GM21367 (cell line): Measurements from ENCODE around the gene MYL7.
"Not testable (repeated sequence)": the region's sequence is repeated elsewhere in the genome, so short reads cannot be mapped to it uniquely, and the experiment has no call there.

Experiments used
- ATAC-seq: cut with Tn5 transposase; IDR thresholded peaks from one replicate; pipeline ENCODE4 v1.9.1; 2021; ENCODE audit not compliant: unreplicated experiment

The MYL7 gene

GRCh38 chr7:44172352-44172751 lies 31.2 kb upstream of the MYL7 start:
- ATAC-seq: no peak

DNA sequence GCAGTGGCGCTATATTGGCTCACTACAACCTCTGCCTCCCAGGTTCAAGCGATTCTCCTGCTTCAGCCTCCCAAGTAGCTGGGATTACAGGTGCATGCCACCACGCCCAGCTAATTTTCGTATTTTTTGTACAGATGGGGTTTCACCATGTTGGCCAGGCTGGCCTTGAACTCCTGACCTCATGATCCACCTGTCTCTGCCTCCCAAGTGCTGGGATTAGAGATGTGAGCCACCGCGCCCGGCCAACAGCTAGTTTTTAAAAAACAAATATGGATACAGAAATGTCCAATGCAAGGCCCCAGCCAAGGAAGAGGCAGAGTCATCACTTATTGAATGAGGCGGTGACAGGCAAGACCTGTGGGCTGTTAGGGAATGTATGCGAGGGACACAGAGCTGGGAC lies 30.8 kb upstream of the MYL7 start:
- ATAC-seq: not testable (repeated sequence)

- ATAC-seq: no peak
These were observed 26.8 kb upstream of the MYL7 start for GRCh38 chr7:44167920-44168319.

DNA sequence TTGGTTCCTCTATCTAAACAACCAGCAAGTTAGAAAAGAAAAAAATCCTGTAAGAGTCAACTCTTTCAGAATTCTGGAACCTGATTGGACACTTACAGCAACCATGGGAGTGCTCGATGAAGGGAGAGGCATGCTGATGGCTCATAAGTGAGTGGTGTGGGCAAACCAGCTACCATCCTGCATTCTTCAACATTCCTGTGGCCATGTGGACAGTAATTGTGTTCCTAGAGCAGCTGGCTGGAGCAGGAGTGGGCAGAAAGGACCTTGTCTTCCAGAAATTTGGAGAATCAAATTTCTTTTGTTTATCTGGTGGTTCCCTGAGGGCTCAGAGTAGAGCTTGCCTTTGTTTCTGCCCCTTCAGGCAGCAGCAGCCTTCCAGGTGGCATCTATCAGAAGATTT lies 22.5 kb upstream of the MYL7 start:
- no peak for ATAC-seq

DNA sequence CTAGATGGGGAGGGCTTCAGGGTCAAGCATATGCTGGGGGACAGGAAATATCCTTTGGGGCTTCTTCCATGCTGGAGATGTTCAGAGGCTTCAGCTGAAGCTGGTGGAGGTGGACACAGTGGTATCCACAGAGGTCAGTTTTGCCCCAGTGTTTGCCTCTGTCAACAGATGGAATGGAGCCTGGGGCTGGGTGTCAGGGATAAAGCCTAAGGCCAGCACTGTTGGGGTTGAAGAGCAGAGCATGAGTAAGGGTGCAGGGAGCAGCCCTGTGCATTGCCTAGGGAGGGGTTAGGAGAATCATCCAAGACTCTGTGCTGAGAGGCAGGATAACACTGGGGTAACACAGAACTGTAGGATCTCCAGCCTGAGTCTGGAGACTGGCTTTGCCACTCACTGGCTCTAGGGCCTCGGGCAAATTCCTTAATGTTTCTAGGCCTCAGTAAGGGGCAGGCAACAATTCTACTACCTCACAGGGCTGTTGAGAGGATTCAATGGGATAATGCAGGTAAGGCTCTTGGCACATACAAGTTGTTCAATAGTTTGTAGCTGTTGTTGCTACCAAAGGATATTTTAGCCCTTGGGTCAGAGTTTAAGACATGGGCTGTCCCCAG lies 21.8 kb upstream of the MYL7 start:
- ATAC-seq: no peak

GRCh38 chr7:44162179-44162578 lies 21.0 kb upstream of the MYL7 start:
- no peak for ATAC-seq

DNA sequence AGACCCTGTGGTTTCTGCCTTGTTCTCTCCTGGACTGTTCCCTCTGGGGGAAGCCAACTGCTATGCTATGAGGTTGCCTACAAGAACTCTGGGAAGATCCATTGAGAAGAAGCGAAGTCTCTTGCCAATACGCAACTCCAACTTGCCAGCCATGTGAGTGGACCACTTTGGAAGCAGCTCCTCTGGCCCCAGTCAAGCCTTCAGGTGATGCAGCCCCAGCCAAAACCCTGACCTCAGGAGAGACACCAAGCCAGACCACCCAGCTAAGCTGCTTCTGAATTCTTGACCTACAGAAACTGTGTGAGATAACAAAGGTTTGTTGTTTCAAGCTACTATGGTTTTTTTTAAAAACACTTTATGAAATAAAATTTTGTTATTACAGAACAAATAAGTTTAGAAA lies 20.2 kb upstream of the MYL7 start:
- ATAC-seq: no peak

- ATAC-seq: no peak
These were observed 18.9 kb upstream of the MYL7 start for GRCh38 chr7:44159824-44160630.

DNA sequence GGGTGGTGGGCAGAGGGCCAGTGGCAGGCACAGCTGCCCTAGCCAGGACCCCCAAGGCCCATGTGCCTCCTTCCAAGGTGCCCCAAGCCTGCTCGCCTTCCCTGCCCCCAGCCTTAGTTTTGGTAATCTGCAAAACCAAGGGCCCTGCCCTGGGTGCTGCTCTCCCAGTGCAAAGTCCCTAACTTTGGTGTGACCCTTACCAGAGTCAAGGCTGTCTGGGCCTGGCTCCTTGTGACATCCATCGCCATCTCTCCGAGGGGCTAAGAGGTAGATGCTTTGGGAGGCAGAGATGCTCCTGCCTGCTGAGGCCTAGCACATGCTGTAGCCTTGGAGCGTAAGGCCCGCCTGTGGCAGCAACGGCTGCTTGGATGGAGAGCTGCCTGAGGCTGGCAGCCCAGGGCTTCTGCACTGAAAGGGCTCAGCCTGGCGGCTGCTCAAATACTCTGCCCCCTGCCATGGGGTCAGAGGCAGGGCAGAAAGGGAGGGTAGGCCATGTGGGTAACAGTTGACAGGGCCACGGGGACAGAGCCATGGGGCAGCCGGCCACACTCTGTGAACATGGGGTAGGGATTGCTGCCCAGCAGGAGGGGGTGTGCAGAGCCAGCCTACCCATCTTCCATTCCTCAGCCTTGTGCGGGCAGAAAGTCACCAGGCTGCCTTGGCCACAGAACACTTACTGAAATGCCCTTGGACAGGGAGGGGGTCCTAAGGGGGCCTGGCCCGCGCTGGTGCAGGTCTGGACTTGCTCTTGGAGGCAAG lies 17.9 kb upstream of the MYL7 start:
- no peak for ATAC-seq

- ATAC-seq: no peak
These were observed 17.2 kb upstream of the MYL7 start for GRCh38 chr7:44158096-44158872.

DNA sequence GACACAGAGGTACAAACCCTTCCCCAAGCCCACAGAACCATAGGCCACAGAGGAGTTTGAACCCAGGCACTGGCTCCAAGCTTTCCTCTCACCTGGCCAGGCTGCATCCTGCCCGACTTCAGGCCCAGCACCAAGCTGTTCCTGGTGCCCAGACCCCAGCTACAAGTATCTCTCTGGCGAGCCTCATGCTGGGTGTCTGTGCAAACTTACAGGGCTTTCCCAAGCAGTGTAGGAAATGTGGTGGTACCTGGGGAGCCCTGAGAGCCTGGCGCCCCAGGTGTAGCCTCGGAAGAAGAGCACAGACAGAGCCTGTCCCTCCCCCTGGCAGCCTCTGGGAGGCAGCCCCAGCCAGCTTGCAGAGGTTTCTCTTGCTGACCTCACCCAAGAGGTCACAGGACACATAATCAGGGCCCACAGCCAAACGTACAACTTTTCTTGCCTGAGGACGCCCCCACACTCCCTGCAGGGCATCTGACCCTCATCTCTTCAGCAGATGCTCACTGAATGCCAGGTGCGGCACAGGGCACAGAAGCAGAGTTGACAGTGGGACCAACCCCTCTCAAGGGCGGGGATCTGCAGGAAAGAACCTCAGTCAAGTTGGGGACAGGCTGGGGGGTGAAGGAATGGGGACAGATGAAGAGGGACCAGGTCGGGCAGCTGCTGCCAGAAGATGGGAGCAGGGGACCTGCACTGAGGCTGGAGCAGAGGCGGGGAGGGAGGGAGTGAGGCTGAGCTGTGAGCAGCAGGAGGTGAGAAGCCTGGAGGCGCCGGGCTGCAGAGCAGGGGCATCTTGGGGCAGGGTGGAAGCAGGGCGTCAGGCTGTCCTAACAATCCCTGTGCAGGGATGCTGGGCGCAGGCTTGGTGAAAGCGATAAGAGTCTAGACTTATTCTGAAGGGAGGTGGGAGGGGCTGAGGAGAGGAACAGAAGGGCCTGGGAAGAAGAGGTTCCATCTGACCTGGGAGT lies 16.3 kb upstream of the MYL7 start:
- ATAC-seq: no peak

DNA sequence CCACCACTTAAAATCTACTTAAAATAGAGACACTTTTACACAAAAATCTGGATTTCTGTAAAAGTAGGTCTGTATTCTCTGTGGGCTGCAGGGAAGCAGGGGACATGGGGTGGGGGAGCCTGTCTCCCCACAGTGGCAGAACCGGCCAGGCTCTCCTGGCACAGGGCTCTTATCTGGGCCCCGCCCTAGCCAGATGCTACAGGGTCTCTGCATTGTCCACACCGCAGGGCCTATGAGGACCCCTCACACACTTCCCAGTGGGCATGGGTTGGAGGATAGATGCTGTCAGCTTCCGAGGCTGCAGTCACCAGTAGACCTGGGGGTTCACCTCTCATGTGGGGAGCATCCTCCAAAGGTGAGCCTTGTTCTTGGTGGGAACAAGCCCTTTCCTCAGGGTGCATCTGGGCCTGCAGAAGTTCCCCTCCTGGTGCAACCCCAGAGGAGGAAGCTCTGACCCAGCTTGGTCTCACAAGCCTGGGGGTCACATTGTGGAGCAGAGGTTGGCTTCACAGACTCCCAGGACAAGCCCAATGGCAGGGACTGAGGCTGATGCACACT lies 15.4 kb upstream of the MYL7 start:
- ATAC-seq: no peak

GRCh38 chr7:44155191-44156185 lies 14.4 kb upstream of the MYL7 start:
- ATAC-seq: no peak

DNA sequence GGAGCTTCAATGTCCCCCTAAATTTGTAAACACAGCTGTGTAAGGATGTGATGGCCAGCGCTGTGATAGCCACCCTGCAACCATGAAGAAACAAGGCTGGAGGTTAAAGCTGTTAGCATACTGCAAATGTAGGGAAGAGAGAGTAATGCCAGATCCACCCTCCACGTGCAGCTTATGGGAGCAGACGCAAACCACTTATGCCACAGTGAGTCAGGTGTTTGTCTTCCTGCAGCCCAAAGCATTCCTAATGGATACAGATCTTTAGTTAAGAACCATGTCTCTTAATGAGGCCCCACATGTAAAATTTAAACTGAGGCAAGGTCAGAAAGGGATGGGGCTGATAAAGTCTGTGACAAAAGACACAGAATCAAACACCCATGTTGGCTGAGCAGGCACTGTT lies 13.6 kb upstream of the MYL7 start:
- ATAC-seq: no peak

GRCh38 chr7:44153948-44154335 lies 12.8 kb upstream of the MYL7 start:
- ATAC-seq: no peak

DNA sequence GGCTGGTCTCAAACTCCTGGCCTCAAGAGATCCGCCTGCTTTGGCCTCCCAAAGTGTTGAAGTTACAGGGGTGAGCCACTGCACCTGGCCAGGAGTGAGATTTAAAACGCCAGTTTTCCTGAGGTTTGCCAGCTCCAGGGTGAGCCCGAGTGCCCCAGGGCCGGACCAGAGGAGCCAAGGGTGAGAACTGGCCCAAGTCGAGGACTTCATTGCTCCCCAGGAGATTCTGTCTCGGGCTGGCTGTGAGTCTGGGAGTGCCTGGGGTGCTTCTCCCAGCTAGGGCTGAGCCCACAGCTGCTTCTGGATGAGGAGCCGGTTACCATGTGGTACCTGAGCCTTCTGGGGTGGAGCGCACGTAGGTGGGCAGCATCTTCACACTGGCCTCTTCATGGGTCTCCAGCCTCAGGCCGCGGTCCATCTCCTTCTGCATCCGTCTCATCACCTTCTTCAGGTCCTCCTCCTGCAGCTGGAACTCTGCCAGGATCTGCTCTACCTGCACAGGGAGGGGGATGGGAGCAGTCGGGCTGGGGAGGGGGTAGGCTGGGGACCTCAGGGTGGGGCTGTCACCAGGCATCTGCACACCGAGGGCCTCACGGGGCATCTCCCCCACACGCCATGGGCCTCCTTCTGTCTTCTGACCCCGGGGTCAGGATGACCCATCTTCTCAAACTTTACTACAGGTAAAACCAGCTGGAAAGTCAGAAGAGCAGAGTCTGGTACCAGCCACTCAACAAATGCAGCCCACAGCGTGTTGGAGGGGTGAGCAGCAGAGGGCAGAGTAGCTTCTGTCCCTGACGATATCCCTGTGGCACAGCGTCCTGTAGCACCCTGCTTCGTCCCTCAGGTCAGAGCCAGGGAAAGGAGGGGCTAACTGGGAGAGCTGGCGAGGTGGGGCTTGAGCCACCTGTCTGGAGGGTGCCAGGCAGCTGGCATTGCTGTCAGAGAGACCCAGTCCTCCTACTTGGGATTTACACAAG lies 12.1 kb upstream of the MYL7 start:
- ATAC-seq: no peak

DNA sequence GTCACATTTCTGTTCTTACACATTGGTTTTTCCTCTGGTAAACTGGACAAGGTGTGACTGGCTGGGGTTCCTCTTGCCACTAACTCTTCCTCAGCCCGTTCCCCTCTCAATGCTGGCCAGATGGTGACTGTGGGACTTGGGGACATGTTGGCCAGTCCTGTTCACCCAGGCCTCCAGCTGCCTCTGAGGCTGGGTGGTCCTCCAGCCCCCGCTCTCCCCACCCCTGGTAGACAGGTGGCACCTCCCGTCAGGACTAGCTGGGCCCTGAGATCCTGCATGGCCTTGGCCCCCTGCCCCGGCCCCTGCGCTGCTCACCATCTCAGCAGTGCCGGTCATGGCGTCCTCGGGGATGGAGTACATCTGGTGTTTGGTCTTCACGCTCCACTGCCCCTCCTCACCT lies 10.8 kb upstream of the MYL7 start:
- ATAC-seq: no peak
